ENCODE measurements around the gene PHYHD1. TPM values are rescaled to one million over a fixed set of nuclear protein-coding genes. Genes with fewer than 3 reads are reported as not detected.

The PHYHD1 gene
- total and polyA plus RNA-seq, 10 of the 15 experiments (the other 5 are each of a cell fraction or from before 2014, with no cell fraction given), result 0.09 to 0.17 TPM; not detected in 8

DNA sequence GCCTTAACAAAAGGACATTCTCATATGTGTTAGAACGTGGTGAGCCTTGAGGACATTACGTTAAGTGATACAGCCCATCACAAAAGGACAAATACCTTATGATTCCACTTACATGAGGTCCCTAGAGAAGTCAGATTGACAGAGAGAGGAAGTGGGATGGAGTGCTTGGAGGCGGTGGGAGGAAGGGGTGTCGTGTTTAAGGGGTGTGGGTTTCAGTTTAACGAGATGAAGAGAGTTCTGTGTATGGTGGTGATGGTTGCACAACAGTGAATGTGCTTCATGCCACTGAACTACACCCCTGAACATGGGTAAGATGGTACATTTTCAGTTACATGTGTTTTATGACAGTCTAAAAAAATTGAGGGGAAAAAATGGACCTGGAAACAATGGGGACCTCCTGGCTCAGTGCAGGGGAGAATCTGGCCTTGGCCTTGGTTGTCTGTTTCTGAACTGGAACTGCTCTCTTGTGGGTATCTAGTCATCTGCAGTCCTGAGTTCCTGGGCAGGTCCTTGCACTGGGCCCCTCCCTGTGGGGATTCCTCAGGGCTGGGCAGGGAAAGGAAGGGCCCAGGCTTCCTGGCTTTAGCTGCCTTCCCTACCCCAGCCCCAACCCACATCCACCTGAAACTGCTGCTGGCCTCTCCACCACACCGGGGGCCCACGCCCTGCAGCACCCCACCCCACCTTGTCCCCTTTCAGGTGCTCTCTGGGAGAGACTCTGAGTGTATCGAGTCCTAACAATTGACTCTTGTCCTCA, 21.0 kb upstream of the PHYHD1 start:
- ATAC-seq, result peak; percentile 30
- BruUV-seq (replicated peaks), result no TSS peak
- RAD21 ChIA-PET (ENCODE audit: unreplicated experiment), result no interaction called here

More for the DNA sequence above, 21.0 kb upstream of the PHYHD1 start:
- peak overlapping the region; percentile 31; the same call in 1 of the 2 replicates for H3K9ac ChIP-seq (ENCODE audit: control insufficient read depth, insufficient read depth, low read length)
- peak; percentile 52 for FAIRE-seq
- TF ChIP-seq PKNOX1 (IDR thresholded peaks at IDR 0.05) (0 out of 2 replicates have a peak, but pooled peaks have one; percentile 31), CTCF (IDR thresholded peaks at IDR 0.05 in 2 of 3, conservative IDR thresholded peaks at IDR 0.05 in 1 of 3; ENCODE audit: control insufficient read depth in 2 of 3, extremely low read depth in 1 of 3, insufficient read depth in 1 of 3, low read depth in 3 of 3, low read length in 3 of 3) (peak in 1 of 3 experiments; percentile 28; a peak in 1 of 6 replicates), EED (IDR thresholded peaks at IDR 0.05; ENCODE audit: low read depth) (0 out of 2 replicates have a peak, but pooled peaks have one; percentile 24), JUNB (IDR thresholded peaks at IDR 0.05) (no peak), IKZF2 (IDR thresholded peaks at IDR 0.05) (0 out of 4 replicates have a peak, but pooled peaks of 1 of the 2 experiments have one; percentile 3), MYC (IDR thresholded peaks at IDR 0.05; ENCODE audit: insufficient read depth, insufficient read length, insufficient replicate concordance, low read length, severe bottlenecking) (no peak), CBFB (IDR thresholded peaks at IDR 0.05; ENCODE audit: low read depth) (no peak), SPI1 (IDR thresholded peaks at IDR 0.05; ENCODE audit: borderline replicate concordance, insufficient read depth, low read depth, low read length) (peak; percentile 76; the same call in 1 of the 2 replicates)
- TF ChIP-seq, protein P1, sequence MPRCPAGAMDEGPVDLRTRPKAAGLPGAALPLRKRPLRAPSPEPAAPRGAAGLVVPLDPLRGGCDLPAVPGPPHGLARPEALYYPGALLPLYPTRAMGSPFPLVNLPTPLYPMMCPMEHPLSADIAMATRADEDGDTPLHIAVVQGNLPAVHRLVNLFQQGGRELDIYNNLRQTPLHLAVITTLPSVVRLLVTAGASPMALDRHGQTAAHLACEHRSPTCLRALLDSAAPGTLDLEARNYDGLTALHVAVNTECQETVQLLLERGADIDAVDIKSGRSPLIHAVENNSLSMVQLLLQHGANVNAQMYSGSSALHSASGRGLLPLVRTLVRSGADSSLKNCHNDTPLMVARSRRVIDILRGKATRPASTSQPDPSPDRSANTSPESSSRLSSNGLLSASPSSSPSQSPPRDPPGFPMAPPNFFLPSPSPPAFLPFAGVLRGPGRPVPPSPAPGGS (IDR thresholded peaks at IDR 0.05; ENCODE audit: borderline replicate concordance, insufficient read depth, low read depth, low read length, poor library complexity, severe bottlenecking), result no peak
- H3K4me3 ChIP-seq, result no peak overlapping the region; the same call in 1 of the 2 replicates
- ChIA-PET CTCF (interaction anchor here (0.6 to 1.0 kb wide), 2 partner anchors 12 to 20 kb away, joined by 3 to 4 read pairs; no protein-coding TSS in a partner anchor), SMC1A (ENCODE audit: uncharacterized antibody, unreplicated experiment) (no interaction called here), POLR2A (no interaction called here)
- WGBS (ENCODE audit: insufficient coverage, insufficient replicate concordance, low lambda C conversion rate, missing lambda C conversion rate), result 31% methylated on average over 8 of the region's 8 CpGs
- peak overlapping the region; percentile 61 for H3K27ac ChIP-seq (ENCODE audit: control insufficient read depth, insufficient read depth)
- DNase-seq (ENCODE audit: low read depth, low spot score), result no peak
- no peaks in the 10 kb centered on the region for H3K79me2 ChIP-seq (ENCODE audit: control insufficient read depth, insufficient read depth, low read length)
- peaks cover 31% of the 10 kb centered on the region for H3K4me1 ChIP-seq (ENCODE audit: control insufficient read depth, insufficient read depth, low read length)
- no peaks in the 10 kb centered on the region for H3K9me3 ChIP-seq (replicated peaks; ENCODE audit: control insufficient read depth, insufficient read depth, low read length)
- peak overlapping the region; percentile 48; the same call in 1 of the 2 replicates for H2AFZ ChIP-seq (ENCODE audit: control insufficient read depth, low read depth, low read length)
- H4K20me1 ChIP-seq (ENCODE audit: control insufficient read depth, insufficient read depth), result no peaks in the 10 kb centered on the region
- H3K4me2 ChIP-seq (ENCODE audit: control insufficient read depth, insufficient read depth), result peak overlapping the region; percentile 35
- H3K27me3 ChIP-seq (replicated peaks in 1 of 2; ENCODE audit: control insufficient read depth in 2 of 2, insufficient read depth in 2 of 2, low read length in 1 of 2), result no peaks in the 10 kb centered on the region
- in situ Hi-C loops (cut with MboI), result no loop called here
- intact Hi-C loops (cut with micrococcal nuclease; ENCODE audit: unreplicated experiment), result no loop called here
- H3K36me3 ChIP-seq (ENCODE audit: control insufficient read depth in 2 of 2, insufficient read depth in 2 of 2, low read length in 1 of 2), result peaks cover 0 to 6% of the 10 kb centered on the region in 2 experiments; a peak in 3 of 4 replicates
